ENCODE data around the gene RRAS. TPM values are rescaled to one million over a fixed set of nuclear protein-coding genes. Genes with fewer than 3 reads are reported as not detected.

Gene RRAS
- total RNA-seq, 4 donors from 2014 or later: 6.3 to 40.8 (median 12.8) TPM

- no peaks in the 10 kb centered on the region for H3K27me3 ChIP-seq
- H3K4me1 ChIP-seq: peaks cover 0 to 21% (median 3%) of the 10 kb centered on the region in 3 donors
- peaks cover 0 to 19% (median 0%) of the 10 kb centered on the region in 3 donors for H3K36me3 ChIP-seq
- no peak overlapping the region for H3K27ac ChIP-seq
- intact Hi-C loops (cut with DNase I): no loop called here
- no peaks in the 10 kb centered on the region for H3K9me3 ChIP-seq
- DNase-seq: no peak
- TF ChIP-seq POLR2A (IDR thresholded peaks at IDR 0.05) (no peak), CTCF (IDR thresholded peaks at IDR 0.05) (no peak)
- WGBS, 2 donors: 78 to 88% methylated on average over 7 to 8 of the region's 8 CpGs
- no peak overlapping the region for H3K4me3 ChIP-seq
Observed at GRCh38 chr19:49587227-49587626, 52.7 kb downstream of the RRAS start.

Small RNAs within 50 kb of the gene (small RNA-seq; reads per million reads assigned to genes)
- 0 to 0.27 (median 0.12) reads per million in 4 donors for gene MIR5088

Other genes with a start within 250 kb of the RRAS start
- not detected for gene PTH2, start 216.7 kb downstream of the RRAS start, total RNA-seq
- gene GFY, start 214.8 kb downstream of the RRAS start, total RNA-seq: not detected
- 1 to 10 TPM in 1 of 4 donors, under 1 TPM in 3; 0.13 to 1.5 (median 0.40) TPM for gene SLC17A7, start 198.6 kb downstream of the RRAS start, total RNA-seq
- 10 to 100 TPM; 54.4 to 91.2 (median 67.2) TPM for gene PIH1D1, start 188.3 kb downstream of the RRAS start, total RNA-seq
- 10 to 100 TPM; 35.9 to 56.5 (median 39.0) TPM for gene ALDH16A1, start 186.9 kb downstream of the RRAS start, total RNA-seq
- gene FLT3LG, start 165.9 kb downstream of the RRAS start, total RNA-seq: 1 to 10 TPM in 3 of 4 donors, under 1 TPM in 1; 0.75 to 4.2 (median 2.7) TPM
- 1,000 to 10,000 TPM; 1,642 to 4,119 (median 2,165) TPM for gene RPL13A, start 152.5 kb downstream of the RRAS start, total RNA-seq
- 1,000 to 10,000 TPM; 2,317 to 5,784 (median 3,336) TPM for gene RPS11, start 143.7 kb downstream of the RRAS start, total RNA-seq
- 100 to 1,000 TPM in 1 of 4 donors, 10 to 100 TPM in 3; 18.0 to 129 (median 60.0) TPM for gene FCGRT, start 127.5 kb downstream of the RRAS start, total RNA-seq
- gene RCN3, start 112.1 kb downstream of the RRAS start, total RNA-seq: 1 to 10 TPM; 1.0 to 7.2 (median 2.3) TPM
- 10 to 100 TPM; 37.8 to 50.7 (median 40.2) TPM for gene NOSIP, start 59.6 kb downstream of the RRAS start, total RNA-seq
- 10 to 100 TPM in 1 of 4 donors, 1 to 10 TPM in 3; 7.7 to 19.8 (median 8.8) TPM for gene PRRG2, start 58.8 kb downstream of the RRAS start, total RNA-seq
- 10 to 100 TPM in 1 of 4 donors, 1 to 10 TPM in 3; 4.5 to 11.9 (median 7.7) TPM for gene PRR12, start 49.0 kb downstream of the RRAS start, total RNA-seq
- 10 to 100 TPM; 11.0 to 24.8 (median 15.2) TPM for gene SCAF1, start 2.1 kb upstream of the RRAS start, total RNA-seq
- gene IRF3, start 25.7 kb upstream of the RRAS start, total RNA-seq: 10 to 100 TPM; 33.5 to 69.1 (median 49.4) TPM
- 10 to 100 TPM in 1 of 4 donors, 1 to 10 TPM in 3; 4.4 to 12.9 (median 5.8) TPM for gene BCL2L12, start 25.8 kb upstream of the RRAS start, total RNA-seq
- gene PRMT1, start 37.1 kb upstream of the RRAS start, total RNA-seq: 100 to 1,000 TPM in 3 of 4 donors, 10 to 100 TPM in 1; 86.1 to 206 (median 182) TPM
- 1 to 10 TPM in 3 of 4 donors, under 1 TPM in 1; 0.91 to 2.8 (median 1.8) TPM for gene ADM5, start 49.5 kb upstream of the RRAS start, total RNA-seq
- 1 to 10 TPM in 2 of 4 donors, under 1 TPM in 2; 0.48 to 4.8 (median 1.1) TPM for gene CPT1C, start 51.0 kb upstream of the RRAS start, total RNA-seq
- gene TSKS, start 123.2 kb upstream of the RRAS start, total RNA-seq: not detected
- 10 to 100 TPM; 50.7 to 77.8 (median 65.8) TPM for gene AP2A1, start 126.9 kb upstream of the RRAS start, total RNA-seq
- gene FUZ, start 173.1 kb upstream of the RRAS start, total RNA-seq: 10 to 100 TPM in 1 of 4 donors, 1 to 10 TPM in 3; 4.7 to 13.7 (median 8.1) TPM
- 10 to 100 TPM; 16.9 to 27.7 (median 23.9) TPM for gene MED25, start 178.1 kb upstream of the RRAS start, total RNA-seq
- 10 to 100 TPM; 31.3 to 57.0 (median 45.2) TPM for gene PTOV1, start 211.0 kb upstream of the RRAS start, total RNA-seq
- 10 to 100 TPM; 33.3 to 42.3 (median 36.3) TPM for gene PNKP, start 227.4 kb upstream of the RRAS start, total RNA-seq
- 10 to 100 TPM; 16.2 to 31.0 (median 20.4) TPM for gene AKT1S1, start 237.2 kb upstream of the RRAS start, total RNA-seq
- 10 to 100 TPM in 3 of 4 donors, 1 to 10 TPM in 1; 6.7 to 25.9 (median 16.9) TPM for gene TBC1D17, start 237.6 kb upstream of the RRAS start, total RNA-seq

Measured in esophagus squamous epithelium (tissue), 5 donors.